ENCODE results near the gene ERVW-1.
"Not testable (repeated sequence)": the region's sequence is repeated elsewhere in the genome, so short reads cannot be mapped to it uniquely, and the experiment has no call there.

Gene ERVW-1

GRCh38 chr7:92477681-92478080, at the start of gene ERVW-1:
Gene ERVW-1 (minus strand): TSS chr7:92477946. CDS start chr7:92470381, 7,565 bp downstream.
- not testable (repeated sequence) for DNase-seq

- DNase-seq = no peak
These were observed 45.4 kb upstream of the ERVW-1 start for GRCh38 chr7:92523110-92523509.

- DNase-seq = no peak
These were observed 42.3 kb upstream of the ERVW-1 start for GRCh38 chr7:92520024-92520423.

GRCh38 chr7:92517631-92518030, 39.9 kb upstream of the ERVW-1 start:
- no peak for DNase-seq

GRCh38 chr7:92513167-92513902, 35.6 kb upstream of the ERVW-1 start:
- no peak for DNase-seq

GRCh38 chr7:92508946-92509345, 31.2 kb upstream of the ERVW-1 start:
- DNase-seq = no peak

GRCh38 chr7:92506363-92506762, 28.6 kb upstream of the ERVW-1 start:
- DNase-seq = no peak

- DNase-seq = no peak
These were observed 26.8 kb upstream of the ERVW-1 start for GRCh38 chr7:92504563-92504962.

GRCh38 chr7:92503767-92504166, 26.0 kb upstream of the ERVW-1 start:
- DNase-seq = no peak

- no peak for DNase-seq
These were observed 20.8 kb upstream of the ERVW-1 start for GRCh38 chr7:92498557-92498956.

- no peak for DNase-seq
These were observed 19.1 kb upstream of the ERVW-1 start for GRCh38 chr7:92496876-92497275.

GRCh38 chr7:92489634-92490033, 11.9 kb upstream of the ERVW-1 start:
- DNase-seq = no peak

GRCh38 chr7:92487804-92488203, 10.1 kb upstream of the ERVW-1 start:
- no peak for DNase-seq

- no peak for DNase-seq
These were observed 8.2 kb upstream of the ERVW-1 start for GRCh38 chr7:92485974-92486373.

GRCh38 chr7:92485267-92485892, 7.6 kb upstream of the ERVW-1 start:
- DNase-seq = no peak

- not testable (repeated sequence) for DNase-seq
These were observed 6.5 kb upstream of the ERVW-1 start for GRCh38 chr7:92484226-92484625.

GRCh38 chr7:92483624-92484023, 5.9 kb upstream of the ERVW-1 start:
- not testable (repeated sequence) for DNase-seq

- not testable (repeated sequence) for DNase-seq
These were observed 1.4 kb upstream of the ERVW-1 start for GRCh38 chr7:92479146-92479545.

- DNase-seq = no peak
These were observed 965 bp upstream of the ERVW-1 start for GRCh38 chr7:92478711-92479110.

- DNase-seq = no peak
These were observed 349 bp upstream of the ERVW-1 start for GRCh38 chr7:92478095-92478494.

- not testable (repeated sequence) for DNase-seq
These were observed 1.7 kb downstream of the ERVW-1 start for GRCh38 chr7:92475851-92476590.

- not testable (repeated sequence) for DNase-seq
These were observed 2.4 kb downstream of the ERVW-1 start for GRCh38 chr7:92475261-92475770.

- not testable (repeated sequence) for DNase-seq
These were observed 3.8 kb downstream of the ERVW-1 start for GRCh38 chr7:92473989-92474388.

GRCh38 chr7:92468589-92468988, 9.2 kb downstream of the ERVW-1 start:
- DNase-seq = not testable (repeated sequence)
